ENCODE measurements around the gene HSD11B2.

The HSD11B2 gene

DNA sequence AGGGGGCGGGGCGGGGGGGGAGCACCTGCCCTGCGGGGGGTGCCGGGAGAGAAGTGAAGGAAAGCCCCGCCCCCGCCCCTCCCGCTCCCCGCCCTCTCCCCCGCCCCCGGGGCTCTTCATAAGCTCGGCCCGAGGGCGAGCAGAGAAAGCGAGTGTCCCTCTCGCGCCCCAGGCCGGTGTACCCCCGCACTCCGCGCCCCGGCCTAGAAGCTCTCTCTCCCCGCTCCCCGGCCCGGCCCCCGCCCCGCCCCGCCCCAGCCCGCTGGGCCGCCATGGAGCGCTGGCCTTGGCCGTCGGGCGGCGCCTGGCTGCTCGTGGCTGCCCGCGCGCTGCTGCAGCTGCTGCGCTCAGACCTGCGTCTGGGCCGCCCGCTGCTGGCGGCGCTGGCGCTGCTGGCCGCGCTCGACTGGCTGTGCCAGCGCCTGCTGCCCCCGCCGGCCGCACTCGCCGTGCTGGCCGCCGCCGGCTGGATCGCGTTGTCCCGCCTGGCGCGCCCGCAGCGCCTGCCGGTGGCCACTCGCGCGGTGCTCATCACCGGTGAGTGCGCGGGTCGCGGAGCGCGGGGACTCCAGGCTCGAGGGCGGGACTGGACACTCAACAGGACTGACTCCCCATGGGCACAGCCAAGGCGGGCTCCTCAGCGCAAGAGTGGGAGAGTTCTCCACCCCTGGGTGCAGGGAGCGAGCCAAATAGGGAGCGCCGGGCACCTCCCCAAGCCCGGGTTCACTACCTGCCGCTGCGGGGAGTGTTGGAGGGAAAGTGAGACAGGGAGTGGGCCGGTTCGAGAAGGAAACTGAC is at the start of gene HSD11B2:
HSD11B2 (plus strand) TSS at position 145 of the 798 bp plus-strand sequence; CDS start at position 273, 128 bp downstream.
- DNase-seq = no peak

DNA sequence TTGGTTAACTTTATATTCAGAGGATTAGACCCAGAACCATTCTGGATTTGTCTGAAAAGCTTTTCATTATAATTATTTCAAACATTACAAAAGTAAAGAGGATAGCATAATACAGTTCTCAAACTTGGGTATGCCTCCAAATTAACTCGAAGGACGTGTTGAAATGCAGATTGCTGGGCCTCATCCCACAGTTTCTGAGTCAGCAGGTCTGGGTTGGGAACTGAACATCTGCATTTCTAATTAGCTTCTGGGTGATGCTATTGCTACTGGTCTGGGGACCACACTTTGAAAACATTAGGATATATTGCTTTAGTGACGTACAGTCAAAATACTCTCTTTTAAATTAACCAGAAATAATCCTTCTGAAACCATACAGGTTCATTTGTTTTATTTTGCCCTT is 47.6 kb upstream of the HSD11B2 start:
- no peak for DNase-seq

DNA sequence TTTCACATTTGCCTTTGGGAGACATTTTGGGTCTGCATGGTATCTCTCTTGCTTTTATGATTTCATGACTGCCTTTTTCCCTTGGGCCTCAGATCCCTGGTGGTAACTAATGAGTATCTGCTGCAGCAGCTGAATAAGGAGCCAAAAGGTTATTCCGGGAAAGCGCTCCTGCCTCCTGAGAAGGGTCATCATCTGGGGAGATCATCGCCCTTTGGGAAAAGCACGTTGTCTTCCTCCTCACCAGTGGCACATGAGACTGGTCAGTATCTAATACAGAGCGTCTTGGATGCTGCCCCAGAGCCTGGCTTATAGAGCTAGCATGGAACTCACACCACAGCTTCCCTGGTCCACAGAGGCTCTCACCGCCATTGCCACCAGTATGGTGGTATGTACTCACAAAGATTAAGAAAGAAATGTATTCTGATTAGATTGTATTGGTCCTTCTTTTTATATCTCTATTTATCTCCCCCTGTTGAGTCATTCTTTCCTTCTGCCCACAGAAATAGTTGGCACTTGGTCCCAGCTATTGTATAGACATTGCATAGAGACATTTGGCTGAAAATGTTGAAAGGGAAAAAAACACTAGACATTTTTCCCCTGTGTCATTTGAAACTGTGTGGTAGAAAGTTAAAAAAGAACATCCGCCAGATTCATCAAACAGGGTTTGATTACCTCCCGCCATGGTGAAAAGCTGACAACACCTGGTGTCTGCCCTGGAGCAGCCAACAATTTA is 46.0 kb upstream of the HSD11B2 start:
- DNase-seq = no peak

DNA sequence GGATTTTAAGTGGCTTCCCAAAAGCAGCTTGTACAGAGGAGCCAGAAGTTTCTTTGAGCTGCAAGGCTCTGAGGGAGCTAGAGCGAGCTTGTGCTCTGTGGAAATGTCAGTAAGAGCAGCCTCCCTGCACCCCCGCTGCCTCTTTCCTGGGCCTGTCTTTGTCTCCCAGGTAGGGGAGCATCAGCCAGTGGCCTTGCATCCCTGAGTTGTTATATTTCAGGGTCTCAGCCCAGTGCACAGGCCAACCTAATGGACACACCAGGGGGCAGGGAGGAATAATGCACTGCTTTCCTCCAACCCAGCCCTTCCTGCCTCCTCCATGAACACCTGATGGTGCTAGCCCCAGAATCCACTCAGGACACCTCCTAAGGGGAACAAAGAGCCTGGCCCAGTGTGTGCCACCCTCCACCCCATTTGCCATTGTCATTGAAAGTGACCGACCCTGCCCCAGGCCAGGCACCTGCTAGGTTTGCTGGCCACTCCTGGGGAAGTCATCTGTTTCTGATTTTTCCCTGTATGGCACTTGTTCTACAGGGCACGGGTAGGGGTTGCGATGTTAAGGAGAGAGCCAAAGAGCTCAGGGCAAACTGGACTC is 44.0 kb upstream of the HSD11B2 start:
- DNase-seq = no peak

DNA sequence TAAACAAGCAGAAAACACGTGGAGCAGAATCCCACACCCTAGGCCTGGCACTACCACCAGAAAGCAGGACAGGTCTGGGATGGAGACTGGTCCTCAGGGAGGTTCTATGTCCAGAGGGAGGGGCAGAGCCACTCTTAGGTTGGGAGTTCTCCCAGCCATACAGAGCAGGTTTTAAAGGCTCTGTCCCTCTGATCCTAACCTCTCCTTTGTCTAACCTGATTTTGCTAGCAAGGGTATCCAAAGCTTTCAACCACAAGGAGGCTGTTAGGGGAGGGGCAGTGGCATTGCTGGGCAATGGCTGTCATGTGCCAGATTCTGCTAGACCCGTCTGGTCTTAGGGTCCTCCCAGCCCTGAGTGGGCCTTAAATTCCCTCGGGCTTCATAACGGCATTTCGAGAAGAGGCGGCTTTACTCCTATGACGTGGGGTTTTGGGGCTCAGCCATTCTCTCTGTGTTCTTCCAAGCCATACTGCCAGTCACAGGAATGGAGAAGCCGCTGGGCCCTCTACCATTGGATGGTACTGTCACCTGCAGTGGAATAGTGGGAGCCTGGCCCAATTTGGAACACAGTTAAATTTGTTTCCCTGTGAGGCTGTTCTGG is 43.3 kb upstream of the HSD11B2 start:
- DNase-seq = no peak

DNA sequence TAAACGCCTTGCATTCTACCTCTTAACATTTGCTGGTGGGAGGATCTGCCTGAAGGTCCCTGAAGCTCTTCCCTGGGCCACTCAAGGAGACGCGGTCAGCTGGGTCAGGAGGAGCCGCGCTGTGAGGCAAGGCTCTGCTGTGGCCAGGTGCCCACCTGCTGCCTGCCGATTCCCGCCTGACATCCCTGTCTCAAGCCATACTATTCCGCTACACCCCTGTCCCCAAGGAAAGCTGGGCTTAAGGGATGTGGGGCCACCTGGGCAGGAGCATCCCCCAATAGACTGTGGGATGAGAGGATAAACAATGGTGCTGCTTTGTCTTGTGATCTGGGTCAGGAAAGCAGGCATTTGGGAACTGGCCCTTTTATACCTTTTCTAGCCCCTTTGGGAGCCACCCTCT is 42.7 kb upstream of the HSD11B2 start:
- no peak for DNase-seq

DNA sequence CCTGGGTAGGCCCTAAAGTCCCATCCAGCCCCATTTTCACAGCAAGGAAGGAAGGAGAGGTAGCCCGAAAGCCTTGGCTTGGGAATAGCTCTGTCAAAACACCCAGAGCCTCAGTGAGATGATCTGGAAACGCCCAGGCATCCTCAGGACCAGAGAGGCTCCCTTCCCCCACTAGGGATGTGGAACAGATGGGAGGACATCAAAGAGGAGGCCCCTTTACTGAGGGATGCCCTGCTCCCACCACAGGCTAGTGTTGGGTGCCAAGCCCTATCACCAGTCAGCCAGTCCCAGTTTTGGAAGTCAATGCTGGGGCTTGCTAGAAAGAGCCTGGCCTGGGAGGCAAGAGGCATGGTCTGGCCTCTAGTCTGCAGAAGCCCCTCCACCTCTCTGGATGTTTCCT is 42.3 kb upstream of the HSD11B2 start:
- DNase-seq = no peak

DNA sequence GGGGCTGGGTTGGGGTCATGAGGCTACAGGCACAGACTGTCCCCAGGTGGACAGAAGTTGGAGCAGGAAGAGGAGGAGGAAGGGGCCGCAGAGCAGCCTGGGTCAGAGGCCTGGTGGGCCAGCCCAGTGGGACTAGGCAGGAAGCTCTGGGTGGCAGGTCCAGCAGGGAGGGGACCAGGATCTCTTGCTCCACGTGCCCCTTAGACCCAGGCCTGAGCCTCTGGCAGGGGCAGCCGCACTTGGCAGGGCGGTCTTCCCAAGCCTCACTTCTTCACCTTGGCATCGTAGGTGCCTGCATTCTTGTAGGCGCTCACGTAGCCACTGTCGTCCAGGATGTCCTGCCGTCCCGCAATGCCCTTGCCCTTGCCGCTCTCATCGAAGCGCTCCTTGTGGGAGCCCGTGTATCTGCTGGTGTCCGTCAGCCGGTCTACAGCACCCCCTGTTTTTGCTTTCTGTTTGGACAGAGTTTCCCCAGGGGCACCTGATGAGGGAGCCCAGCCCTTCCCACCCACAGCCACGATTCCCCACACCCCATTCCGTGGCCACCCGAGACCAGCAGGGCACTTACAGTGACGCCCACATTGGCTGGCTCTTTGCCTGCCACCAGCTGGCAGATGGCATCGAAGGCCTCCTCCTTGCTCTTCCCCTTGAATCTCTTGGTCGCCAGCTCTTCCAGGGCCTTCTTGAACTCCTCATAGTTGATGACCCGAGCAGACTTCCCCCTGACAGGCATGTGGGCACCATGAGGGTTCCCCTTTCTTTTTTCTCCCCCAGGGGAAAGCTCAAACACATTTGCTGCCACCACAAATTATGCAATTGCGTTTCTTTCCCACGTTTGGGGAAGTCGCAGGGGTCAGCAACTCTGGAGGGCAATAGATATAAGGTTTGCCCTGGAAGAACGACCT is 40.8 kb upstream of the HSD11B2 start:
- no peak for DNase-seq

DNA sequence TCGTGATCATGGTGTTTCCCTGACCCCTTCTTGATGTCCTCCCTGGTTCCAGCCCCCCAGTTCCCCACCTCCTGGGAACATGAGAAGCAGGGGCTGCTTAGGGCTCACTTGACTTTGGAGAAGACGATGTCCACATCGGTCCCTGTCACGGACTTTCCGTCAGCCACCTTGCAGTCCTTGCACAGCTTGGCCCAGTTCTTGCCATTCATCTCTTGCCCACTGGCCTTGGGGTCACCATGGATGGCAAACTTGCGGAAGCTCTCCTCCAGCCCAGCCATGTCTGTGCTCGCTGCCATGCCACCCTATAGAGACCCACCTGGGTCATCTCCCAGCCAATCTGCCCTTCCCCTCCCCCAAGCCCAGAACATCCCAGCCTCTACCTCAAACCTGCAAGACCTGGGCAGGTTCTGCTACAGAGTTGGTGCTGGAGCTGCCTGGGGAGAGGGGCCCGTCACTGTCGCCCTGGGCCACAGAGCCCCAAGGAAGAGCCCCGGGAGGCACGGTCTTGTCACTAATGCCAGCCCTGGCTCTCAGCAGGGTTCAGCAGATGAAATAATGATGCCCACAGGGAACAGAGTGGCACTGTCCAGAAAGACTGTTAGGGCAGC is 40.0 kb upstream of the HSD11B2 start:
- no peak for DNase-seq

DNA sequence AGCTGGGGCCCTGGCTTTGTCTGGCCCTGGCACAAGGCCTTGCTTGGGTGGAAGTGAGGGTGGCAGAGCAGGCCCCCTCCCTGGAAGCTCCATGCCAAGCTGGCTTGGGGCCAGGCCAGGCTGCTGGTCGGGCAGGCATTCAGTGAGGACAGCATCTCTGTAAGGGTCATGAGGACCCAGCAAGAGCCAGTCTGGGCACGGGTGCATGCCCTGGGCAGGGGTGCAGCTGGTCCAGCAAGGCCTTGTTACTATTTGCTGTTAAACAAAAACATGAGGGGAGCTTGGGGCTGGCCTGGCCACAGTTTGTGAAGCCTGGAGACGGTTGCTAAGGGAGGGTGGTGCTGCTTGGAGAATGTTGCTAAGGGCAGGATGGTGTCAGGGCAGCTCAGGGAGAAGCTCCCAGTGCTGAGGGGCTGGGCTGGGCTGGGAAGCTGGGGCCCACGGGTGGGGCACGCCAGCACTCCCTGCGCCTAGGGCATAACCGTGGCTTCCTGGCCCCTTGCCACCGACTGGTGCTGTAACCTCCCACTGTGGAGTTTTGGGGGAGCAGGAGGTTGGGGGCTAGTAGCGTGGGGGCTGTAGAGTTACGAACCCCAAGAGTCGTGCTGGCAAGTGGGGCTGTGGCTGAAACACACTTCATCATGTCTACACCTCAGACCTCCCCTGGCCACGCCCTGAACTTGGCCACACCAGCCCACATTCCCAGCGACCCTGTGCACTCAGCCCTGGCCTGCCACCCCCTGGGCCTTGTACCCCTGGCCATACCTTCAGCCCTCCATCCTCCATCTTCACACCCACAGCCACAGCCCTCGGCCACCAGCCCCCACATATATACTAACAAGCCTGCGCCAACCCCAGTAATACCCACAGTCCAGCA is 39.3 kb upstream of the HSD11B2 start:
- DNase-seq = no peak

DNA sequence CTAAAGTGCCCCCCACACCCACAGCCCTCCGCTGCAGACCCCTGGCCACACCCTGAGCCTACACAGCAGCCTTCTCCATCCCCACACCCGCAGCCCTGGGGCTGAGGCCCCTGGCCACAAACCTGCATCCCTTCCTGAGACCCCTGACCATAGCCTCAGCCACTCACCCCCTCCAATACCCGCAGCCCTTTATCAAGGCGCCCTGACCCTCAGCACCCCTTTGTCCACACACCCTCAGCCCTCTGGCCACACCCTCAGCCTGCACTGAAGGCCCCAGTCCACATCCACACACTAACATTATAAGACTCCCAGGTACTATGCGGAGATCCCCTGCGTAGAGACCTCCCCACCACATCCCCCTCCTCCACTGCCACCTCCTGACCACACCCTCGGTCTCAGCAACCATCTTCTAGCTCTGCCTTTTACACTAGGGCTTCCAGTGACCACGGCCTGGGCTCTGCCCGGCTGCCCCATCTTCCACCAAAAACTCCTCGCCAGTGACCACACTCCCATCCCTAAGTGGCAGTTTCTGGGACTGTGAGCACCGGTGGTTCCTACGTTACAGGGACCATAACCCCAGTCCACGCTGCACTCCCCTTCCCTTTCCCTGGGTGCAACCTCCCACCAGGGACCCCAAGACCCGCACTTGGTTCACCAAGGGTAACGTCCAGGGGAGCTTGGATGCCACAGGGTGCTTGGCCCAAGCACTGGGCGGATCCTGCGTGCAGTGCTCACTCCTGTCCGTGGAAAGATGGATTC is 38.4 kb upstream of the HSD11B2 start:
- DNase-seq = no peak

DNA sequence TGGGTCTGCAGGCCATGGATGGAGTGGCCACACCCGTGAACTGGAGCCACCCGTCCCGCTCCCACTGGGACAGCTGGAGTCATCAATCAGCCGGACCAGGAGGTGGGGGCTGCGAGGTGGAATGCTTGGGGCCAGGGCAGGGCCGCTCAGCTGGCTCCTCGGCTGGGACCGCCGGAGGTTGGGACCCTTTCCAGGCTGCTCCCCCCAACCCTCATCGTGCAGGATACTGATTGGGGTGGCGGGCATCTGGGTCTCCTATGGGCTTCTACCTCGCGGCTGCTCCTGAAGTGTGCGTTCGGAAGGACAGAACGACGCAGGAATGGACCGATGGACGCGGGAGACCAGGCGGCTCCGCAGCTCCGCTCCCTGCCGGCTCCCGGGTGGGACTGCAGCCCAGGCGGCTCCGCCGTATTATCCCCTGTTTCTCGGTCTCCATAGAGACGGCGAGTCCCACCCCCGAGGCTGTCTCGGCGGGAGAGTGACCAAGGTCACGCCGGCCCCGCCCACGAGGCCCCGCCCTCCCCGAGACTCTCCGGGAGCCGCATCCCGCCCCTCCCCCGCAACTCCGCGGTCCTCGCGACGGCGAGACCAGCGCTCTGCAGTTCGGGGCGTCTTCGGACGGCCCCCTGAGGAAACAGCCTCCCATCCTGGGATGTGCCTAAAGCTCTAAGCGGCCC is 37.7 kb upstream of the HSD11B2 start, which contains the start of gene TPPP3:
TPPP3 (minus strand) TSS at position 388 of the 677 bp plus-strand sequence. CDS start 2,387 bp downstream, outside the sequence.
- DNase-seq = no peak

DNA sequence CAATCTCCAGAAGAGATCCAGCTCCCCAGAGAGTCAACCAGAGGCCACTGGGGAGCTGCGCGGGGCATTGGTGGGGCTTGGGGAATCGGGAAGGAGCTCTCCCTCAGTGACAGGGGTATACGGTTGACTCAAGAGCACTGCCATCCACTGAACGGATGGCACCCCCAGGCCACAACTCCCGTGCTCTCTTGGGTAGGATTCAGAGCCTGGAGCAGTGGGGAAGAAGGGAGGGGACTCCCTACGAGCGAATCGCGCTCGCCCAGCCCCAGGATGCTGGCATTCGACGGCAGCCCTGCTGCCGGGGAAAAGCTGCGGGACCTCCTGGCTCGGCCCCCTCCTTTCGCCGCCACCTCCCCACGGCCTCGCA is 37.1 kb upstream of the HSD11B2 start:
- DNase-seq = no peak

DNA sequence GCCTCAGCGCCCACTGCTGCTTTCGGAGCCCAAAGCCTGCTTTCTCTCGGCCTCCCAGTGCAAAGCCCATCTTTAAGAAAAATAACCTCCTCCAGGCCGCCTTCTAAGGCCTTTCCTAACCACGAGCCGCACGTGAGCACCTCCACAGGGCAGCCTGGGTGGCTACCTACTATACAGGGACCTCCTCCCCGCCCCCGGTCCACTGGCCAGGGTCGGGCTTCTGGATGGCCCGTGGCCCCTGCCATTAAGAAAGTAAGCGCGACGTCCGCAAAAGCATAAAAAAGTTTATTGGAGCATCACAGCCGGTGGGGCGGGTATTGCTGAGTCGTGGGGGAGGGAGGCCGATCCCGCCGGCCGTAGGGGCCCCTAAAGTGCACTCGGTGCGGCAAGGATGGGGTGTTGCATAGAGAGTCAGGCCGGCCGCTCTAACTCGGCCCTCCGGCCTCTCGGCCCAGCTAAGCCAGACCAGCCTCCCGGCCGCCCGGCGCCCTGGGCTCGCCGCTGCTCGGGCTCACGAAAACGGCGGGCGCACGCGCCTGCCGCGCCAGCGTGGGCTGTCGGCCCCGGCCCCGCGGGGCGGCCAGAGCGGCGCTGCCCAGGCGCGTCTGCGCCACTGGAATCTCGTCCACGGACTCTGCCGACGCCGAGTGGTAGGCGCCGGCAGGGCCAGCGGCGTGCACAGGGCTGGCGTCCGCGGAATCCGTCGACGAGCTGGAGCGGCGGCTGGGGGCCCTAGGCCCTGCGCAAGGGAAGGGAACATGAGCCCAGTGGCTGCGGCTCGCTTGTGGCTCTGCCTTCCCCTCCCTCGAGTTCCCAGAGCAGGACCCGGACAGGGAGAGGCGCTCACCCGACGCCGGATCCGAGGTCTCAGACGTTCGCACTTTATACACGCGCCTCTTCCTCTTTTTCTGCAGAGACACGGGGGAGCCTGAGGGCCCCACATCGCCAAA is 36.5 kb upstream of the HSD11B2 start:
- DNase-seq = no peak

DNA sequence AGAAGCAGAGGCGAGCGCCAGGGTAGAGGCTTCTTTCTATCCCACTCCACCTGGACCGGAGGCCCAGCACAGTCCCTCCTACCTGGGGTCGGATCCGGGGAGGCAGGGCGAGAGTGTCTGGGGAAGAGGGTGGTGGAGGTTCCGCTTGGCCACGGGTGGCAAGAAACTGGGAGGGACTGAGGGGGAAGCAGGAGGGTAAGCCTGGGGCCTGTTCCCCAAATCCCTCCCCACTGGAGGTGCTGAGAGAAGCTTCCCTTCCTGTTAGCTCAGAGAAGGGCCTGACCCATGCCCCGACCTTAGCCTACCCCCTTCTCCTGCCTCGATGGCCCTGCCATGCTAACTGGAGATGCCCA is 35.8 kb upstream of the HSD11B2 start:
- no peak for DNase-seq

DNA sequence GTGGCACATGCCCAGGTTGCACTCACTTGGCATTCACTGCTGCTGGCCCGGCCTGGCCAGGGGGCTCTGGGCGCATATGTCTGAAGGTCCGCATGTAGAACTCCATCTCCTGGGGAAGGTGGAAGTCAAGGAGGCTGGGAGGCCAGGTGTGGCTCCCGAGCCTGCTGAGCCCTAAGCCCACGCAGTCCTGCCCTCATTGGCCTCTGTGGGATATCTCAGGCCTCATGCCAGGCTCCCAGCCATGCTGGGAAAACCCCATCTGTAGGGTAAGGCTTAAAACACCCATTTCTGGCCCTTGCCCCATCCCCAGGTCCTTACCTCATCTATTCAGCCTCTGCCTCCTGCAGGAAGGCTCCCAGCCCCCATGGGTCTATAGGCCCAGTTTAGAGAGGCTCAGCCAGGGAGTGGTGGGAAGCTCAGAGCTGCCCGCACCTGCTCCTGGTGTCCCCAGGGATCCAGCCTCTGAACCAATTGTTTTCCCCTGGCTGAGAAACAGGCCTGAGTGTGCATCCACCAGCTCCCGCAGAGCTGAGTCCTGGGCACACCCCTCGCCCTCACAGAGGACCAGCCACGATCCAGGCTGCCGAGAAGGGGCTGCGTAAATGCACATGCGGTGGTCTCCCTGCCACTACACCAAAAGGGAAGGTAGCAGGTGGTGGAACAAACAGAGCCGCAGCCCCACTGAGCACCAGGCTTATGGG is 35.3 kb upstream of the HSD11B2 start:
- DNase-seq = no peak

DNA sequence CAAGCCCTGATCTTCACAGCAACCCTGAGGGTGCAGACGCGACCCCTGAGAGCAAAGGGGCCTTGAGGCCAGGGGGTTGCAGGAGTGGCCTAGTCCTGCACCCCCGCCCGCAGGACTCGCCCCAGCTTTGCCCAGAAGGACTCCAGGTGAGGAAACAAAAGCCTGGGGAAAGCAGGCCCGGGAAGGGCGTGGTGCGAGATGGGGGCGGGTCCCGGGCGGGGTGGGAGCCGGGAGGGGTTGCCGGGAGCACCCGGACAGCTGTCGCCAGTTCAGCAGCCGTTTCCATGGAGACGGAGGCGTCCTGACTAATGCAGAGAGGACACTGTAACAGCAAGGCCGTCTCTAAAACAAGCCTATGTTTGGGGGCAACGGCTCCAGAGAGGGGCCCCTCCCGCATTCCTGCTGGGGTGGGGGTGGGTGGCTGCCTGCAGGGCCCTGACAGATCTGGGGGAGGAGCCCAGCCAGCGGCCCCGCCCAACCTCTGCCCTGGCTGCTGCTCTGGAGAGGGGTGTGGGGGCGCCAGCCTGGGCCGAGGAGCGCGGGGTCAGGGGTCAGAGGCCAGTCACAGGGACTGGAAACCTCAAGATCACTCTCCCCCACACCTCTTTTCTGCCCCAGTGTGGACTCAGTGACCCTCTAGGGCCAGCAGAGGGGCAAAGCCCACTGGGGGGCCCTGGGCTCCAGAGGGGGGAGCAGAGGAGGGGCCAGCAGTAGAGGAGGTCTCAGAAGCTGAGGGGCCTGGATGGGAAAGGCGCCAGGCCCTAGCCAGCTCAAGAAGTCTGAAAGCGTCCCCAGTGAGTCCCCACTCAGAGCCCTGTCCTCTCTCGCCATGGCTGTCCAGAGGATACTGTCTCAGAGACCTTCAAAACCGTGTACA is 34.5 kb upstream of the HSD11B2 start:
- DNase-seq = no peak

All from activated CD8-positive, alpha-beta memory T cell treated with anti-CD3 and anti-CD28 coated beads, Interleukin-2, amount 50 U/mL, for 4 hours (primary cell).